ENCODE measurements around the gene RTN3. TPM values are rescaled to one million over a fixed set of nuclear protein-coding genes. Genes with fewer than 3 reads are reported as not detected.

RTN3 gene
- total RNA-seq, 1 donor from 2014 or later, result 29.0 TPM

- TF ChIP-seq CTCF (IDR thresholded peaks at IDR 0.05; ENCODE audit: insufficient read depth, low read length, severe bottlenecking), result no peak
- Histone ChIP-seq H3K27me3 (ENCODE audit: control insufficient read depth, insufficient read depth, low read length) (no peaks in the 10 kb centered on the region), H3K36me3 (ENCODE audit: control insufficient read depth, insufficient read depth, low read length) (no peaks in the 10 kb centered on the region), H3K4me3 (ENCODE audit: low read depth, low read length) (no peak overlapping the region)
- DNase-seq (ENCODE audit: low read depth) (peak; percentile 95), FAIRE-seq (no peak)
Observed at GRCh38 chr11:63804259-63804658, 123.0 kb downstream of the RTN3 start.

GRCh38 chr11:63805844-63806415 is 124.6 kb downstream of the RTN3 start:
- FAIRE-seq, result no peak

More at GRCh38 chr11:63805844-63806415, 124.6 kb downstream of the RTN3 start:
- no peak for TF ChIP-seq CTCF (IDR thresholded peaks at IDR 0.05; ENCODE audit: insufficient read depth, low read length, severe bottlenecking)
- Histone ChIP-seq H3K27me3 (ENCODE audit: control insufficient read depth, insufficient read depth, low read length) (no peaks in the 10 kb centered on the region), H3K4me3 (ENCODE audit: low read depth, low read length) (no peak overlapping the region), H3K36me3 (ENCODE audit: control insufficient read depth, insufficient read depth, low read length) (no peaks in the 10 kb centered on the region)
- no peak for DNase-seq (ENCODE audit: low read depth)

Other genes starting within 250 kb of the RTN3 start
- gene PLAAT5, start 190.3 kb upstream of the RTN3 start, total RNA-seq, result not detected in 2 replicates
- not detected in 2 replicates for gene LGALS12, start 175.4 kb upstream of the RTN3 start, total RNA-seq
- gene PLAAT4, start 144.7 kb upstream of the RTN3 start, total RNA-seq, result 0.79 and 2.8 TPM in 2 replicates
- gene PLAAT2, start 118.1 kb upstream of the RTN3 start, total RNA-seq, result 0.64 and 1.3 TPM in 2 replicates
- gene PLAAT3, start 67.1 kb upstream of the RTN3 start, total RNA-seq, result 0.51 and 2.1 TPM in 2 replicates
- 63.7 and 81.0 TPM in 2 replicates for gene ATL3, start 10.1 kb upstream of the RTN3 start, total RNA-seq
- 2.4 and 2.9 TPM in 2 replicates for gene ZFTA, start 87.3 kb downstream of the RTN3 start, total RNA-seq
- 3.4 and 6.7 TPM in 2 replicates for gene SPINDOC, start 132.0 kb downstream of the RTN3 start, total RNA-seq
- 10.5 and 21.0 TPM in 2 replicates for gene MARK2, start 157.6 kb downstream of the RTN3 start, total RNA-seq
- 1.2 and 2.4 TPM in 2 replicates for gene RCOR2, start 235.7 kb downstream of the RTN3 start, total RNA-seq